ENCODE data around the gene FEZF1.

Gene FEZF1

GRCh38 chr7:122301858-122302760 is 2.4 kb downstream of the FEZF1 start:
- TF ChIP-seq, protein P1, sequence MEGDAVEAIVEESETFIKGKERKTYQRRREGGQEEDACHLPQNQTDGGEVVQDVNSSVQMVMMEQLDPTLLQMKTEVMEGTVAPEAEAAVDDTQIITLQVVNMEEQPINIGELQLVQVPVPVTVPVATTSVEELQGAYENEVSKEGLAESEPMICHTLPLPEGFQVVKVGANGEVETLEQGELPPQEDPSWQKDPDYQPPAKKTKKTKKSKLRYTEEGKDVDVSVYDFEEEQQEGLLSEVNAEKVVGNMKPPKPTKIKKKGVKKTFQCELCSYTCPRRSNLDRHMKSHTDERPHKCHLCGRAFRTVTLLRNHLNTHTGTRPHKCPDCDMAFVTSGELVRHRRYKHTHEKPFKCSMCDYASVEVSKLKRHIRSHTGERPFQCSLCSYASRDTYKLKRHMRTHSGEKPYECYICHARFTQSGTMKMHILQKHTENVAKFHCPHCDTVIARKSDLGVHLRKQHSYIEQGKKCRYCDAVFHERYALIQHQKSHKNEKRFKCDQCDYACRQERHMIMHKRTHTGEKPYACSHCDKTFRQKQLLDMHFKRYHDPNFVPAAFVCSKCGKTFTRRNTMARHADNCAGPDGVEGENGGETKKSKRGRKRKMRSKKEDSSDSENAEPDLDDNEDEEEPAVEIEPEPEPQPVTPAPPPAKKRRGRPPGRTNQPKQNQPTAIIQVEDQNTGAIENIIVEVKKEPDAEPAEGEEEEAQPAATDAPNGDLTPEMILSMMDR (IDR thresholded peaks at IDR 0.05; ENCODE audit: borderline replicate concordance, insufficient read depth, low read depth, low read length), result no peak
- H3K4me3 ChIP-seq (ENCODE audit: low read depth, low read length), result no peak overlapping the region

- TF ChIP-seq, protein P1 (IDR thresholded peaks at IDR 0.05; ENCODE audit: borderline replicate concordance, insufficient read depth, low read depth, low read length), result no peak
- H3K4me3 ChIP-seq (ENCODE audit: low read depth, low read length), result no peak overlapping the region
Measured at GRCh38 chr7:122300956-122301833, 3.4 kb downstream of the FEZF1 start.

DNA sequence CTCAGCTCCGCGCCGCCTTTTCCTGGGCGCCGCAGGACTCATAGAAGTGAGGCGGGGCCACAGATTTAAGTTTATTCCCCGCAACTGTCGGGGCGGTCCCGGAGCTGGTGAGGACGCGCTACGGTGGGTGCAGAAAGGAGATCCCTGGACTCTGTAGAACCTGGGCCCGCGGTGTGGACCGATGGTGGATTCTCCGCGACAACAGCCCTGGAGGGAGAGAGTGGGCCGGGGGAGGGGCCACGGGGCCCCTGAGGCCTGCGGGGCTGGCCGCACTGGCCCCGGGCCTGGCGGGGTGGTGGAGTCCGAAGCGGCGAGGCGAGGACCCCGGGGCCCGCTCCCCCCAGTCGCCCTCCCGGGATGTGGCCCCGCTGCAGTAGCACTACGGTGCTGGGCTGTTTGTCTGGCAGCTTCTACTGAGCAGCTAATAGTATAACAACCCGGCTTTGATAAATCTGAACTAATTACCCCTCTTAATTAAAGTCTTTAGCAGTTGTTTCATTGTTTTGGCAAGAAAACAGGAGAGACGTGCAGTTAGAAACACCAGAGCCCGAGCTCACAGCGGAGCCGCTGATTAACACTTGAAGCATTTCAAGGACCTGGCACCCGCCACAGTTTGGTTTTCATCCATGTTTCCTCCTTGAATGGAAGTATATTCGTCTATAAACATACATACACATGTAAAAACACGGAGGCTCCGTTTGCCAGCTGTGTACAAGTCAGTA is 4.2 kb downstream of the FEZF1 start:
- no peak overlapping the region for H3K4me3 ChIP-seq (ENCODE audit: low read depth, low read length)
- TF ChIP-seq, protein P1 (IDR thresholded peaks at IDR 0.05; ENCODE audit: borderline replicate concordance, insufficient read depth, low read depth, low read length), result no peak

DNA sequence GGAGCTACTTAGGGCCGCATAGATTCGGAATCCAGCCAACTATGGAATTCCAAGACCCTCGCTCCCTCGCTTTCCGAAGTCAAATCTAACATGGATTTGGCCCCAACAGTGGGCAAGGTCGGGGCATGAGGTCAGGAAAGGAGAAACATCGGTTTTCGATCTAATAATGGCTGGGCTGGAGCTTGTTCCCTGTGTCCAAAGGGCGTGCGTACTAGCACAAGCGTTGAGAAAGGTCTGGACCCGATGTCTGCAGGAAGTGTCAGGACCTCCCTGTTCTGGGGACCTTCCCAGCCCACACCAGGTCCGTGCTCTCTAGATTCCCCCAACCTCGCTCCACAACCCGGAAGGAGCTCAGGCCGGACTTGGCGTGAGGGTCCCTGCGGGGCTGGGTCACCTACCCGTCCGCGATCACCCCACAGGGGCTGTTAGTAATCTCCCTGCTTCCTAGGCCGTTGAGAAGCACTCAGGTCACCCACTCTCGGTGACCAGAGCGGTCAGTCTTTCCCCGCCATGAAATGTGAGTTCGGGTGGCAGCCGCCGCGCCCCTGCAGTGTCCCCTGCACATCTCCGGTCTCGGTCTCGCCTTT is 4.8 kb downstream of the FEZF1 start:
- H3K4me3 ChIP-seq (ENCODE audit: low read depth, low read length), result no peak overlapping the region
- TF ChIP-seq, protein P1 (IDR thresholded peaks at IDR 0.05; ENCODE audit: borderline replicate concordance, insufficient read depth, low read depth, low read length), result no peak

- TF ChIP-seq, protein P1 (IDR thresholded peaks at IDR 0.05; ENCODE audit: borderline replicate concordance, insufficient read depth, low read depth, low read length), result no peak
- H3K4me3 ChIP-seq (ENCODE audit: low read depth, low read length), result no peak overlapping the region
Measured at GRCh38 chr7:122298618-122299017, 5.9 kb downstream of the FEZF1 start.

DNA sequence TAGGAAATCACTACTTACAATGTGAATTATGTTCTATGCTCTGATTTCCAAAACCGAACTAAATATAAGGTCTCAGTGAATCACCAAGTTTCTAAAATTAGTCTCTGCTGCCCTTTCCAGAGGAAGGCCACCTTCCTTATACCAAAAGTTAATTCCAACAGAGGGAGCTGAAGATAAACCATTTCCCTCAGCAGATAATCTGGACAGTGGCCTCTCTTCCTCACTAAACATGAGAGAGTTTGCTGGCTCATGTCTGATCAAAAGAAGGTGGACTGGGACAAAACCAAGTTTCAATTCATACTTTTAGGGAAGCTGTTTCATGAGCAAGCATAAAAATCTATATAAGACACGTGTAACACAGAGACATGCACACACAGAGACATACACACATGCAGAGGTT is 6.4 kb downstream of the FEZF1 start:
- H3K4me3 ChIP-seq (ENCODE audit: low read depth, low read length), result no peak overlapping the region
- TF ChIP-seq, protein P1 (IDR thresholded peaks at IDR 0.05; ENCODE audit: borderline replicate concordance, insufficient read depth, low read depth, low read length), result no peak

Measured in GM12875 (cell line).